Neural cell (in vitro differentiated cells): ENCODE measurements around the gene C9orf78. TPM values are rescaled to one million over a fixed set of nuclear protein-coding genes. Genes with fewer than 3 reads are reported as not detected.

Experiments
- H2AFZ ChIP-seq: fragments of 200-600, 300-800 bp; sonication (generic), shearing (Covaris generic); 2 replicates; pipeline ENCODE4 v1.6.0; 2014; ENCODE audit warnings: low read depth, mild to moderate bottlenecking, antibody characterized with exemption, low read length, moderate library complexity
- H3F3A ChIP-seq: fragments of 200-600 bp; shearing (Covaris generic); 2 replicates; pipeline ENCODE4 v1.6.1; 2016; ENCODE audit warnings: mild to moderate bottlenecking, moderate library complexity, mixed read lengths, antibody characterized with exemption, low read length; ENCODE audit not compliant: insufficient read depth, poor library complexity, severe bottlenecking
- H3K27ac ChIP-seq: fragments of 200-600, 300-800 bp; sonication (generic), shearing (Covaris generic); 2 replicates; pipeline ENCODE4 v1.5.1; 2014; ENCODE audit warnings: mild to moderate bottlenecking, low read length, moderate library complexity
- H3K27me3 ChIP-seq: fragments of 300-800, 200-600 bp; sonication (generic), shearing (Covaris generic); 2 replicates; pipeline ENCODE4 v1.6.0; 2014; ENCODE audit warnings: mild to moderate bottlenecking, low read depth, low read length, moderate library complexity; ENCODE audit not compliant: insufficient read depth
- H3K36me3 ChIP-seq: fragments of 300-800, 200-600 bp; sonication (generic), shearing (Covaris generic); 2 replicates; pipeline ENCODE4 v1.5.1; 2014; ENCODE audit warnings: mild to moderate bottlenecking, antibody characterized with exemption, low read length, moderate library complexity; ENCODE audit not compliant: insufficient read depth
- H3K4me2 ChIP-seq: fragments of 300-800, 200-600 bp; sonication (generic), shearing (Covaris generic); 2 replicates; pipeline ENCODE4 v1.6.0; 2014; ENCODE audit warnings: mild to moderate bottlenecking, low read length
- H3K4me3 ChIP-seq: fragments of 300-800, 200-600 bp; sonication (generic), shearing (Covaris generic); 2 replicates; pipeline ENCODE4 v1.5.1; 2014; ENCODE audit warnings: mild to moderate bottlenecking, low read length, moderate library complexity
- H3K79me2 ChIP-seq: fragments of 200-600 bp; shearing (Covaris generic); replicated peaks from 2 replicates; pipeline ENCODE4 v1.6.0; 2014; ENCODE audit warnings: mild to moderate bottlenecking, low read length, moderate library complexity; ENCODE audit not compliant: insufficient read depth
- H3K9ac ChIP-seq: fragments of 300-800, 200-600 bp; sonication (generic), shearing (Covaris generic); 2 replicates; pipeline ENCODE4 v1.6.1; 2016; ENCODE audit warnings: mild to moderate bottlenecking, low read length, mixed read lengths
- H3K9me2 ChIP-seq: fragments of 200-600 bp; shearing (Covaris generic); 2 replicates; pipeline ENCODE4 v1.6.1; 2016; ENCODE audit warnings: mild to moderate bottlenecking, low read length, mixed read lengths; ENCODE audit not compliant: insufficient read depth
- H3K9me3 ChIP-seq: fragments of 200-600, 300-800 bp; sonication (generic), shearing (Covaris generic); 2 replicates; pipeline ENCODE4 v1.6.1; 2016; ENCODE audit warnings: mild to moderate bottlenecking, mixed run types, low read length, moderate library complexity, mixed read lengths
- H4K20me1 ChIP-seq: fragments of 200-600 bp; shearing (Covaris generic); 2 replicates; pipeline ENCODE4 v1.6.1; 2016; ENCODE audit warnings: mild to moderate bottlenecking, mixed run types; ENCODE audit not compliant: insufficient read depth
- EP300 ChIP-seq: fragments of 450-650 bp; conservative IDR thresholded peaks from 2 replicates; pipeline ENCODE4 v1.6.1; 2014; ENCODE audit warnings: antibody characterized with exemption, mild to moderate bottlenecking, moderate library complexity; ENCODE audit not compliant: poor library complexity, severe bottlenecking
- EZH2 ChIP-seq: fragments of 200-600, 300-800 bp; shearing (Covaris generic), sonication (generic); IDR thresholded peaks from 2 replicates; pipeline ENCODE4 v1.6.1; 2014; ENCODE audit warnings: antibody characterized with exemption, low read length, borderline replicate concordance, mild to moderate bottlenecking; ENCODE audit not compliant: insufficient read depth, poor library complexity, severe bottlenecking
- MXI1 ChIP-seq: fragments of 450-650 bp; conservative IDR thresholded peaks from 2 replicates; pipeline ENCODE4 v1.6.1; 2014; ENCODE audit warnings: antibody characterized with exemption, mild to moderate bottlenecking; ENCODE audit not compliant: poor library complexity, severe bottlenecking
- POLR2AphosphoS5 ChIP-seq: IDR thresholded peaks from 2 replicates; pipeline ENCODE4 v1.6.1; 2012
- RAD21 ChIP-seq: fragments of 450-650 bp; conservative IDR thresholded peaks from 2 replicates; pipeline ENCODE4 v1.6.1; 2014; ENCODE audit warnings: antibody characterized with exemption, mild to moderate bottlenecking, moderate library complexity
- SMC3 ChIP-seq: fragments of 450-650 bp; conservative IDR thresholded peaks from 2 replicates; pipeline ENCODE4 v1.6.1; 2014; ENCODE audit warnings: antibody characterized with exemption, mild to moderate bottlenecking, moderate library complexity; ENCODE audit not compliant: poor library complexity
- TAF1 ChIP-seq: IDR thresholded peaks from 2 replicates; pipeline ENCODE4 v1.6.1; 2012; ENCODE audit warnings: low read depth
- polyA plus RNA-seq: library from polyadenylated mRNA; depleted of rRNA; stranded (reverse); fragments of >200 nt; gene quantifications from 2 replicates; pipeline ENCODE4 v1.2.3, GENCODE V29; 2014
- TF ChIP-seq, protein P1 (sequence below): fragments of 450-650 bp; IDR thresholded peaks from 2 replicates; pipeline ENCODE4 v1.5.1; 2014; ENCODE audit warnings: antibody characterized with exemption, mild to moderate bottlenecking, moderate library complexity; ENCODE audit not compliant: poor library complexity, severe bottlenecking
- TF ChIP-seq, protein P2 (sequence below): IDR thresholded peaks from 2 replicates; pipeline ENCODE4 v1.6.1; 2012; ENCODE audit warnings: borderline replicate concordance

Gene C9orf78
- polyA plus RNA-seq, 1 donor from 2014 or later: 91.3 TPM

DNA sequence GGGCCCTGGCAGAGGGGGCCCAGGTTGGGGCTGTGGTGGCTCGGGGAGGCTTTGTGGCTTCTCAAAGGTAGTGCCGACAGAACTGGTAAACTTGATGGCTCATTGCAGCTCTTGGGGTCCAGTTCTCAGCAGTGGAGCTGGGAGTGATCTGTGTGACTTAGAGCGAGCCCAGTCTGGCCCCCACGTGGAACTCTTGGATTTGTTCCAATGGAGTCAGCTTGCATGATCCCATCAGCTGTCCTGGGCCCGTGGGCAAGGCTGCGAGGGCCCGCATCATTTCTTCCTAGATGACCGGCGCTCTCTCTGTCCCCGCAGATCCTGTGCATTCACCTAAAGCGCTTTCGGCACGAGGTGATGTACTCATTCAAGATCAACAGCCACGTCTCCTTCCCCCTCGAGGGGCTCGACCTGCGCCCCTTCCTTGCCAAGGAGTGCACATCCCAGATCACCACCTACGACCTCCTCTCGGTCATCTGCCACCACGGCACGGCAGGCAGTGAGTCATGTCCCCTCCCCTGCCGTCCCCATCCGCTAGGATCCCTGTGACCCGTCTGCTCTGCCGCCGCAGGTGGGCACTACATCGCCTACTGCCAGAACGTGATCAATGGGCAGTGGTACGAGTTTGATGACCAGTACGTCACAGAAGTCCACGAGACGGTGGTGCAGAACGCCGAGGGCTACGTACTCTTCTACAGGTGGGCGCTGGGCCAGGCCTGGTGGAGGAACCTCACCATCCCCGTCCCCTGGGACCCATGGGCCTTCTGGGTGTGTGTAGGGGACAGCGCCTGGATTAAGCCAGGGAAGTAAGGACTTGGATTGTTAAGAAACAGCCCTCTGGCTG is 39.4 kb upstream of the C9orf78 start:
- H3F3A ChIP-seq: no peaks in the 10 kb centered on the region
- H3K27ac ChIP-seq: no peak overlapping the region
- no peaks in the 10 kb centered on the region for H3K36me3 ChIP-seq
- no peaks in the 10 kb centered on the region for H4K20me1 ChIP-seq
- no peak overlapping the region for H2AFZ ChIP-seq
- H3K4me2 ChIP-seq: no peak overlapping the region
- no peaks in the 10 kb centered on the region for H3K27me3 ChIP-seq
- no peaks in the 10 kb centered on the region for H3K79me2 ChIP-seq
- H3K9me3 ChIP-seq: no peaks in the 10 kb centered on the region
- TF ChIP-seq TAF1 (no peak), RAD21 (no peak), POLR2AphosphoS5 (no peak), MXI1 (no peak), EZH2 (no peak), SMC3 (no peak), EP300 (no peak)
- TF ChIP-seq, protein P1, sequence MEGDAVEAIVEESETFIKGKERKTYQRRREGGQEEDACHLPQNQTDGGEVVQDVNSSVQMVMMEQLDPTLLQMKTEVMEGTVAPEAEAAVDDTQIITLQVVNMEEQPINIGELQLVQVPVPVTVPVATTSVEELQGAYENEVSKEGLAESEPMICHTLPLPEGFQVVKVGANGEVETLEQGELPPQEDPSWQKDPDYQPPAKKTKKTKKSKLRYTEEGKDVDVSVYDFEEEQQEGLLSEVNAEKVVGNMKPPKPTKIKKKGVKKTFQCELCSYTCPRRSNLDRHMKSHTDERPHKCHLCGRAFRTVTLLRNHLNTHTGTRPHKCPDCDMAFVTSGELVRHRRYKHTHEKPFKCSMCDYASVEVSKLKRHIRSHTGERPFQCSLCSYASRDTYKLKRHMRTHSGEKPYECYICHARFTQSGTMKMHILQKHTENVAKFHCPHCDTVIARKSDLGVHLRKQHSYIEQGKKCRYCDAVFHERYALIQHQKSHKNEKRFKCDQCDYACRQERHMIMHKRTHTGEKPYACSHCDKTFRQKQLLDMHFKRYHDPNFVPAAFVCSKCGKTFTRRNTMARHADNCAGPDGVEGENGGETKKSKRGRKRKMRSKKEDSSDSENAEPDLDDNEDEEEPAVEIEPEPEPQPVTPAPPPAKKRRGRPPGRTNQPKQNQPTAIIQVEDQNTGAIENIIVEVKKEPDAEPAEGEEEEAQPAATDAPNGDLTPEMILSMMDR: no peak
- TF ChIP-seq, protein P2, sequence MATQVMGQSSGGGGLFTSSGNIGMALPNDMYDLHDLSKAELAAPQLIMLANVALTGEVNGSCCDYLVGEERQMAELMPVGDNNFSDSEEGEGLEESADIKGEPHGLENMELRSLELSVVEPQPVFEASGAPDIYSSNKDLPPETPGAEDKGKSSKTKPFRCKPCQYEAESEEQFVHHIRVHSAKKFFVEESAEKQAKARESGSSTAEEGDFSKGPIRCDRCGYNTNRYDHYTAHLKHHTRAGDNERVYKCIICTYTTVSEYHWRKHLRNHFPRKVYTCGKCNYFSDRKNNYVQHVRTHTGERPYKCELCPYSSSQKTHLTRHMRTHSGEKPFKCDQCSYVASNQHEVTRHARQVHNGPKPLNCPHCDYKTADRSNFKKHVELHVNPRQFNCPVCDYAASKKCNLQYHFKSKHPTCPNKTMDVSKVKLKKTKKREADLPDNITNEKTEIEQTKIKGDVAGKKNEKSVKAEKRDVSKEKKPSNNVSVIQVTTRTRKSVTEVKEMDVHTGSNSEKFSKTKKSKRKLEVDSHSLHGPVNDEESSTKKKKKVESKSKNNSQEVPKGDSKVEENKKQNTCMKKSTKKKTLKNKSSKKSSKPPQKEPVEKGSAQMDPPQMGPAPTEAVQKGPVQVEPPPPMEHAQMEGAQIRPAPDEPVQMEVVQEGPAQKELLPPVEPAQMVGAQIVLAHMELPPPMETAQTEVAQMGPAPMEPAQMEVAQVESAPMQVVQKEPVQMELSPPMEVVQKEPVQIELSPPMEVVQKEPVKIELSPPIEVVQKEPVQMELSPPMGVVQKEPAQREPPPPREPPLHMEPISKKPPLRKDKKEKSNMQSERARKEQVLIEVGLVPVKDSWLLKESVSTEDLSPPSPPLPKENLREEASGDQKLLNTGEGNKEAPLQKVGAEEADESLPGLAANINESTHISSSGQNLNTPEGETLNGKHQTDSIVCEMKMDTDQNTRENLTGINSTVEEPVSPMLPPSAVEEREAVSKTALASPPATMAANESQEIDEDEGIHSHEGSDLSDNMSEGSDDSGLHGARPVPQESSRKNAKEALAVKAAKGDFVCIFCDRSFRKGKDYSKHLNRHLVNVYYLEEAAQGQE: no peak
- H3K9ac ChIP-seq: no peak overlapping the region
- H3K9me2 ChIP-seq: no peaks in the 10 kb centered on the region
- no peak overlapping the region for H3K4me3 ChIP-seq

DNA sequence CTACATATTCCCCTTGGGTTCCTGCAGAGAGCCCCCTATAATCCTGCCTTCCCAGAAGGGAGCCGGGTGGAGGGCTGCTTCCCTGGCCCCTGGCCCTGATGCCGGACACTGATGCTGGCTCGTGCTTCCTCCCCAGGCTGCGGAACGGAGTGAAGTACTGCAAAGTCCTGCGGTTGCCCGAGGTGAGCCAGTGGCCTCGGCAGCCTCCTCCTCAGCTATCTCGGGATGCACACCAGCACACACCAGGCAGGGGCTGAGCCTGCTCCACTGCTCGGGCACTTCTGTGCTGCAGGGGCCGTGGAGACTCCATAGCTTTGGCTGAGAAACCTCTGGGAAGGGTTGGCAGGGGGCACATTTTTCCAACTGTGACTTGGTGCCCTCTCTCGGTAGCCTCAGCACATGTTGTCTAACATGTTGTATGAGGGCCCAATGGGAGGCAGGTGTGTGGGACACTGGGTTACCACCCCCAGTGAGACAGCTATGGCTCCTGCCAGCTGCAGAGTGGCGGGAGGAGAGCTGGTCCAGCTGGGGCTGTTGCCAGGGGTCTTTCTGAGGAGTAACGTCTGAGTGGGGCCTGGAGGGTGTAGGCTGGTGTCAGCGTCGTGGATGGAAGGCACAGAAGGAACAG is 38.6 kb upstream of the C9orf78 start:
- Histone ChIP-seq H3K9ac (no peak overlapping the region), H3K4me2 (no peak overlapping the region), H3F3A (no peaks in the 10 kb centered on the region), H3K36me3 (no peaks in the 10 kb centered on the region), H3K9me3 (no peaks in the 10 kb centered on the region), H2AFZ (no peak overlapping the region), H3K4me3 (no peak overlapping the region), H4K20me1 (no peaks in the 10 kb centered on the region), H3K27ac (no peak overlapping the region), H3K79me2 (no peaks in the 10 kb centered on the region), H3K27me3 (no peaks in the 10 kb centered on the region), H3K9me2 (no peaks in the 10 kb centered on the region)
- TF ChIP-seq, protein P2: no peak
- no peak for TF ChIP-seq EZH2
